HUDEP-2 (cell line): Measurements from ENCODE around the gene ATF6B.
"Not testable (repeated sequence)": the region's sequence is repeated elsewhere in the genome, so short reads cannot be mapped to it uniquely, and the experiment has no call there.

Source experiments
- DNase-seq, 76 experiments: peaks; one replicate each; lab custom pipeline; 2025; ENCODE audit not compliant: unreplicated experiment in 76 of 76; lab: John Stamatoyannopoulos, UW

ATF6B gene

DNA sequence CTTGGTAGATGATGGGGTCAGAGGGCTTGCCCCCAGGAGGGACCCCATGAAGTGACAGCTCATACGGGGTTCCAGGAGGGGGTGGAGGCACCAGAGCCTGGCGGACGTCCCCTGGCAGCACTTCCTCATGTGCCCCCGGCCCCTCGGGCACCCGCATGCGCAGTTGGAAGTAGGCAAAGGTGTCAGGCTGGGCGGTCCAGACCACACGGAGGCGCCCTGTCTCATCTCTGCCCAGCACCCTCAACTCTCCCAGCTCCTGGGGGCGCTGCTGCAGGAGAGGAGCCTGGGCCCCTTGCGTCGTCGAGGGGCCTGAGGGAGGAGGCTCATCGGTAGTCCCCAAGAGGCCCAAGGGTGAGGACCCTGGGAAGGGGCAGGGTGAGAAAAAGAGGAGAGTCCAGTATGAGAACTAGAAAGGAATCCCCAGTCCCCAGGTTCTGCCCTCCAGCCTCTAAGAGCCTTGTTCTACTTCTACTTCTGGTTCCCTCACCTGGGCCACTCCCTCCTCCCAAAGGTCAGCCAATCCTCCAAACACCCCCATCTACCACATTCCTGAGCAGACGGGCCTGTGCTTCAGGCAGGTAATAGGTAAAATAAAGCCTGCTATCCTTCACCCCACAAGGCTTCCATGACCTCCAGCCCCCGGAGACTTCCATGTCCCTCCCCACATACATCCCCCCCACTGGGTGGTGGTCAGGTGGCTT, 42.1 kb downstream of the ATF6B start:
- DNase-seq: no peak

DNA sequence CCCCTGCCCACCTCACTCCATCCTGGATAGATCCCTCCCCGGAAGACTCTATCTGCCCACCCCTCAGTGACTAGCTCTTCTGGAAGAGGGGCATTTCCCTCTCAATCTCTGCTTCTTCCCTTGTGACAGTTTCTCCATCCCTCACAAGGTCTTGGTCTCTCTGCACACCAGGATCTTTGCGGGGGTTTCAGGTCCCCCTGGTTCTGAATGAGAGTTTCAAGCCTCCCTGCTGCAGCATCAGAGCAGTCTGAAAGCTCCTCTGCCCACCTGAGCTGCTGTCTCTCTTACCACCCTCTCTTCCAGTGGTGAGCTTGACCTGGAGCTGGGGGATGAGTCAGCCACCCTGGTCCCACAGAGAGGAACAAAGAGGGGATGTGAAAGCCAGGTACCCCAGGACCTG, 43.3 kb downstream of the ATF6B start:
- DNase-seq: no peak

DNA sequence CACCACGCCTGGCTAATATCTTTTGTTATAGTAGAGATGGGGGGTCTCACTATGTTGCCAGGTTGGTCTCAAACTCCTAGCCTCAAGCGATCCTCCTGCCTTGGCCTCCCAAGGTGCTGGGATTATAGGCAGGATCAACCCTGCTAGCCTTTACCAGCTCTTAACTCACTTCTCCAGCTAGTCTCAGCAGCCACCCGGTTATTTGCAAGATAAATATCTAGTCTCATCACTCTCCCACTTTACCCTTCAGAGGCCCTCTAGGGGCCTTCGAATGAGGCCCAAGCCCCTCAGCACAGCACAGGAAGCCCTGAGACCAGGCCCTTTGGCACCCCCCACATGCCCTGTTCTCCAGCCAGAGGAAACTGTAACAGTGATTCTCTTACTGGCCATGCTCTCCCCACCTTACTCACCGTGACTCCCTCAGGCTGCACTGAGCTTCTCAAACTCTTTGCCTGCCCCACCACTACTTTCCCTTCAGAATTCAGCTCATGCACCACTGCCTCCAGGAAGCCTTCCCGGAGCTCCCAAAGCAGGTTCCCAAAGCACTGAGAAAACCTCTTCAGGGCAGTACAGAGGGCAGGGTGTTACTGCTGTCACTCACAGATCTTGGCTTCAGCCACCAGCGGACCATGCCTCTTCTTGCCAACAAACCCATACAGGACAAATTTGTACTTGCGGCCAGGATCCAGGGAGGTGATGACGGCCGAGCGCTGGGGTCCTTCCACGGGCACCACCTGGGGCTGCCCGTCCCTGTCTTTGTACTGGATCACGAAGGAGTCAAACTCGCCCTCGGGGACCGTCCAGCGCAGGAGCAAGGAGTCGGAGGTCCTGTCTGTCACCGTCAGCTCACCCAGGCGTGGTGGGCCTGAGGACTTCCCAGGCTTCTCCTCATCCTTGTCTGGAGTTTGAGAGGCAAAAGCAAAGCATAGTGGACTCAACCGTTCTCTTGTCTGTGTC, 44.0 kb downstream of the ATF6B start:
- DNase-seq: no peak

DNA sequence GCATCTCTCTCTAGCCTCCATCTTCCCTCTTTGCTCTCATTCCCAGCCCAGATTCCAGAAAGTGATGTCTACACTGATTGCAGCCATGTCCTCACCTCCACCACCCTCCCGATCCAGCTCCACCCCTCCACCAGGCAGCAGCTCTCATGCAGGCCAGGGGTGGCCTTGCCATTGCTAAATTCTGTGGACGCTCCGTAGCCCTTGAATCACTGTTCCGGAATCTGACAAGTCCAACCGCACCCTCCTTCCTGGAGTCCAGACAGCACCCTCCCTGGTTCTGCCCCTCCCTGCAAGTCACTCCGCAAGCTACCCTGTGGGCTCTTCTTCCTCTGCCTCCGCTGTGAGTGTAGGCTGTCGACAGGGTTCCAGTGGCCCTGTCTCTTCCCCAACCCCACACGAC, 45.1 kb downstream of the ATF6B start:
- no peak for DNase-seq

DNA sequence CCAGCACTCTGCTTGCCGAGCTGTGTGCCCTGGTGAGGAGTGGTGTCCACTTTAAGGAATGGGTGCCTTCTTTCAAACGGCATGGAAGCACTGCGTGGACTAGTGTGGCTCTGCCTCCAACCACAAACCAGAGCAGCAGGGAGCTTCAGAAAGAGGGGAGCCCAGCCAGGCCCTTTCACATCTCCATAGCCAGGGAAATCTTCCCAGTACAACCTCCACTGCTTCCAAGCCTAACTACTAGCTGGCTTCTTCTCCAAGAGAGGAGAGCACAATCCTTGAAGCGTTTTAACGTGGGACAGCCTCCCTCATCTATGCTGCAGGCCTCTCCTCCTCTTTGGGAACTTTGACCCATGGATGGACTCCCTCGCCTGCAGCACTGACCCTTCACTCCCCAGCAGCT, 45.6 kb downstream of the ATF6B start:
- no peak for DNase-seq

DNA sequence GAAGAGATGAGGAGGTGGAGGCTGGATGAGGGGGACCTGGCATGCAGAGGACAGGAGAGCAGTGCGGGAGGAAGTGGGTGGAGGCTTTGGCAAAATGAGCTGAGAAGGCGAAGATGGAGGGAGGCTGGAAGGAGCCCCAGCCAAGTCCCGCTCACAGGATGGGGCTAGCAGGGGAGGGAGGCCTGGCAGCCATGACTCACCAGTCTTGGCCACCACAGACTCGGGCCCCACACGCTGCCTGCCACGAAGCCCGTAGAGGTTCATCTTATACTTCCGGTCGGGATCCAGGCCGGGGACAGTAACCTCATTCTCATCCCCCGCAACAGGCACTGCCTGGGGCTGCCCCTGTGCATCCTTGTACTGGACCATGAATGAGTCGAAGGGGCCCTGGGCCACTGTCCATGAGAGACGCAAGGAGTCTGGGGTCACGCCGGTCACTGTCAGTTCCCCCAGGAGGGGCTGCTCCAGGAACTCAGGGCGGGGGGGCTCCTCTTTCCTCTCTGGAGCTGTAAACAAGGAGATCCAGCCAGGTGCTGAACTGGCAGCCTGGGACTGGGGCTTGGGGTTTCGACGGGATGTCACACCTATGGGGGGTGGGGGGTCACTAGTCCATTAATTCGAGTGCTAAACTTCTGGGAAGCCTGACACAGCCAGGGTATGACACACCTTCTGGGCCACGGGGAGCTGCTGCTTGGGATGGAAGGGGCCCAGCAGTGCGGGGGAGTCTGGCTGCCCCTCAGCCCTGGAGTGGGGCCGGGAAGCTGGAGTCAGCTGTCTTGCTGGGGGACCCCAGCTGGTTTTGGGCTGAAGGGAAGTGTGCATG, 46.7 kb downstream of the ATF6B start:
- no peak for DNase-seq

DNA sequence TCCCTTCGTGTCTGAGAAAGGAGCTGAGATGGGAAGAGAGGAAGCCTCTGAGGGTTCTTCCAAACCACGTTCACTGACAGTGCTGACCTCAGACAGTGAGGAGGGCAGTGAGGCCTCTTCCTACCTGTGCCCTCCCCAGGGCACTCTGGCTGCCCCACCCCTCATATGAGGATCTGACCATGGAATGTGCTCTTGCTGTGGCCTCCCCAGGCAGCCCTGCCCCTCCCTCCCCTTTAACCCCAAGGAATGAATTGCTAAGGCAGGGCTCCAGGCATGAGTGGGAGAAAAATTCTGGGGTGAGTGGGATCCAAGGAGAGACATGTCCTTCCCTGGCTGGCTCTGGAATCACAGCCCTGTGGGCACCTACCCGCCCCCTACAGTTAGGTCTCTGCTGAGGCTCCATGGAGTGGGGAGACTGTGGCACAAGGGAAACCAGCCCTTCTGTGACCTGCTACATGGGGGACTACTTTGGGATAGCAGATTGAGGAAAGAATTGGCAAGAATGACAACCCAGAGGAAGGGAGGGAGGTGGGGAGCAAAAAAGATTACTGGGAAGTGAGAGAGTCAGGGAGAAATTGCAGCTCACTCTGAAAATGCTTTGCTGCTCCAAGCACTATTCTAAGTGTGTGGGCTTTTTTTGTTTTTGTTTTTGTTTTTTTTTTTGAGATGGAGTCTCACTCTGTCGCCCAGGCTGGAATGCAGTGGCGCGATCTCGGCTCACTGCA, 48.3 kb downstream of the ATF6B start:
- DNase-seq: no peak

DNA sequence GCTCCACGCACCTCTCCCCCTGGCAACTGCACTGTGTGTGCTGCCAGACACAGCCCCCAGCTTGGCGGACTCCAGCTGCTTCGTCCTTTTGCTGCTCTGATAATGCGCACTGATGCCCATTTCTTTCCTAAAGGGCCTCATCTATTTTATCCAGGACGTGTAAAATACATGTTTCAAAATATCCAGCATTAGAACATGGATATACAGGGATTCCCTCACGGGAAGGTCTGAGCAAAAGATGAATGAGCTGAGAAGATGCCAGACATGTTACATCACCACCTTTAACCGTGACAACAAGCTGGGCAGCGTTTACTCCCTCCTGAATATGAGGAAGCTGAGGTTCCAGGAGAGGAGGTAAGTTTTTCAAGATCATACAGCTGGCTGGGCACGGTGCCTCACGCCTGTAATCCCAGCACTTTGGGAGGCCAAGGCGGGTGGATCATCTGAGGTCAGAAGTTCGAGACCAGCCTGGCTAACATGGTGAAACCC, 51.7 kb downstream of the ATF6B start:
- no peak for DNase-seq

DNA sequence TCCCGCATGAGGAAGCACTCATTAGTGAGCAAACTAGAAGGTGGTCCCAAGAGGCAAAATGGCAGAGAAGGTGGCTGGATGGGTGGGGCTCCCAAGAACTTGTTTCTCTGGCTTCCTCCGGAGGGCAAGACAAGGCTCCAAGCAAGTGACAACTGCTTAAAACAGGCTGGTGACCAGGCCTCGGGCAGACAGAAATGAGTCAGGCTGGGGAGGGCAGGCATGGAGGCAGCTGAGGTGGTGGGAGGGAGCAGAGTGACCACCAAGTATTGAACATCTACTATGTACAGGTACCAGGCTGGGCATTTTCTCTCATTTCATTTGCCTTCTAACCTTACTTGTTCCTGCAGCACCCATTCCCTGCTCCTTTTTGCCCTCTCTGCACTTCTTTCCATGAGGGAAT, 52.3 kb downstream of the ATF6B start:
- DNase-seq: no peak

DNA sequence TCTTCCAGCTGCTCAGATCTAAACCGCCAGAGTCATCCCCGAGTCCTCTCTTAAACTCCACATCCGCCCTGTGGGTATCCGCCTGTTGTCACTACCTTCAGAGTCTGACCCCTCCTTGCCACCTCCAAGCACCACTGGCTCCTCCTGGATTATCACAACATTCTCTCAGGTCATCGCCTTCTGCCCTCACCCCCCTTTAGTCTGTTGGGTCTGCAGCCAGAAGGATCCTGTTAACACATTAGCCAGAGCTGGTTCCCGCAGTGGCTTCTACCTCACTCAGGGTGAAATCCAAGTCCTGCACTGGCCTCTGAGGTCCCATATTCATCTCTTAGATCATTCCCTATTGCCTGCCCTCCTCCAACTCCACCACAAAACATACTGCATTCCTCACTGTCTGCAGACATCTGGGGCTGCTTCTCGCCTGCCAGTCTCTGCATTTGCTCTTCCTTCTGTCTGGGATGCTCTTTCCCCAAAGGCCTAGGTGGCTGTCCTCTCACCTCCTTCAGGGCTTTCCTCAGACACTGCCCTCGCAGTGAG, 53.0 kb downstream of the ATF6B start:
- no peak for DNase-seq

DNA sequence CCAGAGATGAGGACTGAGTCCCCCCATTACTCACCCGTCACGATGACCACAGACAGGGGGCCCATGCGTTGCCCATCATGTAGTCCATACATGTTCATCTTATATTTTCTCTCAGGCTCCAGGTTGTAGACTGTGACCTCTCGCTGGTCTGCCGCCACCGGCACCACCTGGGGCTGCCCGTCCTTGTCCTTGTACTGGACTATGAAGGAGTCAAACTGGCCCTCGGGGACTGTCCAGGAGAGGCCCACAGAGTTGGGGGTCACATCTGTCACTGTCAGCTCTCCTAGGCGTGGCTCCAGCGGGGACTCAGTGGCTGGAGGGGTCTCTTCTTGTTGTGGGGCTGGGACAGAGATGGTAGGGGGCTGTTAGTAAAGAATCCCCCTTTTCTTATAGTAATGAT, 54.4 kb downstream of the ATF6B start:
- DNase-seq: no peak

DNA sequence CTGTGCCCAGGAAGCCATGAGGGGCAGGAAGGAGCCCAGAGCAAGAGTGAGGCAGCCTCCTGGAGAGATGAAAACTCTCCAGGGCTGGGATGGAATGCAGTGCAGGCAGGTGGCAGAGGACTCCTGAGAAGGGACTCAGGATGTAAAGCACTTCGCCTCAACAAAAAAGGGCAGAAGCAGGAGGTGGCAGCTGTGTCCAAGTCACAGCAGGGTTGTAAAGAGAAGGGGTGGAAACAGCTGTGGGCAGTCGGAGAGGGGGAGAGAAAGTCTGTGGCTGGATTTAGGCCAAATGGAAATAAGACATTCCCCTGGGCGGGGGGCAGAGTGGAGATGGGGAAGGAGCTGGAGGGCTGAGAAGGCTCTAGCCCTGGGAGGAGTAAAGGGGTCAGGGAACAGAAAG, 54.9 kb downstream of the ATF6B start:
- no peak for DNase-seq

DNA sequence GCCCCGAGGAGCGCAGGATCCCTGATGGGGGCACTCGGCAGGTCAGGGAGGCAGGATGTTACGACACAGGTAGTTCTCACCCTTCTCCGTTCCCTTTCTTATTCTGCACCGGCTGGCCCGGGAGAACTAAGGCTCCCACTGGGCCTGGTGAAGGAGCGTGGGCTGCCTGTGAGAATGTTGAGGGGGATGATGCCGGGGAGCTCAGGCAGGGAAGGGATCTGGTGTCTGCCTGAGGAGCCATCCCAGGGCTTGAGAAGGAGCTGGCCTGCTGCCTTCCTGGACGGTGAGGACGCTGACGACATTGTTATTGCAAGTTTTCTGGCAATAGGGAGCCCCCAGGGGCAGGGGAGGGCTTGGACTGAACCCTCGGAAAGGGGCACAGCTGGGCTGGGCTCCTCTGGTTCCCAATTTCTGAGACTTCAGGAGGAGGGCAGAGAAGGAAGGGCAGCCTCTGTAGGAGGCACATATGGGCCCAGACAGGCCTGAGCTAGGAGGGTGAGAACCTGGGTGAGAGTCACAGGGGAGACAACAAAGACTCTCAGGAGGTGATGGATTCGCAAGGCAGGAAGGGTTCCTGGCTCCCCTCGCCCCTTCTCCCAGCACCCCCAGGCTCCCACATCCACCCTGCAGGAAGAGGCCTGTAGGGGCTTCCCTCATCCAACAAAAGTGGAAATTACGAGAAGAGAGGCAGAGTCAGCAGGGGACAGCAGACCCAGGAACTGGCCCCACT, 57.1 kb downstream of the ATF6B start:
- no peak for DNase-seq

DNA sequence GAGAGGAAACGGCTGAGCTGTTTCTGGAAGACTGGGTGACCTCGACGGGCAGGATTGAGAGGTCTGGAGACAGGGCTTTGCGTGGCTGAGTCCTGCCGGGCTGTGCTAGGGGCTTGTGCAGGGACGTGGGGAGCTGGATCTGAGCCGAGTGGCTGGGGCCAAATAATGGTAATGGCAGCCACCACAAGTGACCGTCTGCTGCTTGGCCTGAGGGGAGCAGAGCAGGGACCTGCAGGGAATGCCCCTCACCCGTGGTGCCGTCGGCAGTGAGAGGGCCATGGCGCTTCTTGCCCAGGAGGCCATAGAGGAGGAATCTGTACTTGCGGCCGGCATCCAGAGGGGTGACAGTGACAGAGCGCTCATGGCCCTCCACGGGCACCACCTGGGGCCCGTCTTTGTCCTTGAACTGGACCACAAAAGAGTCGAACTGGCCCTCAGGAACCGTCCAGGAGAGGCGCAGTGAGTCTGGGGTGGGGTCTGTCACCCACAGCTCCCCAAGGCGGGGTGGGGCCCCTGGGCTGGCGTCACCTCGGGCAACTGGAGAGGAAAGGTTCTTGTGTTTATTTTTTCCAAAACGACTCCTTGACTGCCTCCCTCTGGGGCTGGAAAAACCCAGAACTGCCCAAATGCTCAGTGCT, 58.0 kb downstream of the ATF6B start:
- no peak for DNase-seq

DNA sequence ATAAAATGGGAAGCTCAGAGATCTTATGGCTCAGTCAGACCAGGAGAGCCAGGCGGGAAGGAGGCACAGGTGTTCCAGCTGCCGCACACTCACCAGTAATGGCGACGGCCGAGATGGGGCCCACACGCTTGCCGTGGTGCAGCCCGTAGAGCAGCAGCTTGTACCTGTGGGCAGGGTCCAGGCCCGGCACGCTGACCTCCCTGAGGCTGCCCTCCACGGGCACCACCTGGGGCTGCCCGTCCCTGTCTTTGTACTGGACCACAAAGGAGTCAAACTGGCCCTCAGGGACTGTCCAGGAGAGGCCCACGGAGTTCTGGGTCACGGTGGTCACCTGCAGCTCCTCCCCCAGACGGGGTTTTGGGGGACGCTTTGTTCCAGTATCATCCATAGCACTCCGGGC, 58.6 kb downstream of the ATF6B start:
- no peak for DNase-seq

DNA sequence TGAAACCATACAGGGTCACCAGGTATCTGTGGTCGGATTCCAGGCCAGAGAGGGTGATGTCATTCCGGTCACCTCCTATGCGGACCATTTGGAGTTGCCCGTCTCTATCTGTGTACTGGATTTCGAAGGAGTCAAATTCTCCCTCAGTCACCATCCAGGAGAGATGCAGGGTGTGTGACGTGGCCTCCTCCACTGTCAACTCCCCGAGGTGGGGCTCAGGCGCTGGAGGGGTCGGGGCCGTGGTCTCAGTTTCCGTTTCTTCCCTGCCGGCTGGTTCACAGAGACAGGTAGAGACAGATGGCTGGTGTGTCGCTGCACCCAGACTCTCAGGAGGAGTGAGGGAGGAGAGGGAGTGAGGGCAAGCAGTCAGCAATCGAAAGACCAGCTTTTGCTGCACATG, 59.2 kb downstream of the ATF6B start:
- no peak for DNase-seq

DNA sequence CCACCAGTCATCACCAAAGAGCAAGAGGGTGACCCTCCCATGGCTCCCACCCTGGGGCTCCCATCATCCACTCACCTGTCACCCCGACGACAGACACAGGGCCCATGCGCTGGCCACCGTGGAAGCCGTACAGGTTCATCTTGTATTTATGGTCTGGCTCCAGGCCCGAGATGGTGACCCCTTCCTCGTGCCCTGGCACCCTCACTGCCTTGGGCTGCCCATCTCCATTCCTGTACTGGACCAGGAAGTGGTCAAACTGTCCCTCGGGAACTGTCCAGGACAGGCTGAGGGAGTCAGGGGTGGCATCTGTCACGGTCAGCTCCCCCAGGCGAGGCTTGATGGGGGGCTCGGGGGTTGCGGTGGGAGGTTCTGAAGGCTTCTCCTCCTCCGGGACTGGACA, 59.7 kb downstream of the ATF6B start:
- not testable (repeated sequence) for DNase-seq

DNA sequence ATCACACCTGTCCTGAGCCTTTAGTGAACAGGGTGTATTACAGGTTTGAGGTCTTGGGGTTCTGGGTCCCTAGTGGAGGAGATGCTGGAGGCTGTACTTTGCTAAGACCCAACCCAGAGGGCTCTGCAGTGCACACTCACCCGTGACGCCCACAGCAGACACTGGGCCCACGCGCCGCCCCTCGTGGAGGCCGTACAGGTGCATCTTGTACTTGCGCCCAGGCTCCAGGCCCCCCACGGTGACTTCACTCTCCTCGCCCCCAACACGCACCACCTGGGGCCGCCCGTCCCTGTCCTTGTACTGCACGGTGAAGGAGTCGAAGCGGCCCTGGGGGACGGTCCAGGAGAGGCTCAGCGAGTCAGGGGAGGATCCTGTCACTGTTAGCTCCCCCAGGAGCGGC, 60.5 kb downstream of the ATF6B start:
- not testable (repeated sequence) for DNase-seq
